ENCODE results near the gene HASPIN. TPM values are rescaled to one million over a fixed set of nuclear protein-coding genes. Genes with fewer than 3 reads are reported as not detected.

Gene HASPIN
- total and polyA plus RNA-seq, 9 of the 15 experiments (the other 6 are each of a cell fraction or from before 2014, with no cell fraction given) = 0.81 to 13.5 (median 9.9) TPM

DNA sequence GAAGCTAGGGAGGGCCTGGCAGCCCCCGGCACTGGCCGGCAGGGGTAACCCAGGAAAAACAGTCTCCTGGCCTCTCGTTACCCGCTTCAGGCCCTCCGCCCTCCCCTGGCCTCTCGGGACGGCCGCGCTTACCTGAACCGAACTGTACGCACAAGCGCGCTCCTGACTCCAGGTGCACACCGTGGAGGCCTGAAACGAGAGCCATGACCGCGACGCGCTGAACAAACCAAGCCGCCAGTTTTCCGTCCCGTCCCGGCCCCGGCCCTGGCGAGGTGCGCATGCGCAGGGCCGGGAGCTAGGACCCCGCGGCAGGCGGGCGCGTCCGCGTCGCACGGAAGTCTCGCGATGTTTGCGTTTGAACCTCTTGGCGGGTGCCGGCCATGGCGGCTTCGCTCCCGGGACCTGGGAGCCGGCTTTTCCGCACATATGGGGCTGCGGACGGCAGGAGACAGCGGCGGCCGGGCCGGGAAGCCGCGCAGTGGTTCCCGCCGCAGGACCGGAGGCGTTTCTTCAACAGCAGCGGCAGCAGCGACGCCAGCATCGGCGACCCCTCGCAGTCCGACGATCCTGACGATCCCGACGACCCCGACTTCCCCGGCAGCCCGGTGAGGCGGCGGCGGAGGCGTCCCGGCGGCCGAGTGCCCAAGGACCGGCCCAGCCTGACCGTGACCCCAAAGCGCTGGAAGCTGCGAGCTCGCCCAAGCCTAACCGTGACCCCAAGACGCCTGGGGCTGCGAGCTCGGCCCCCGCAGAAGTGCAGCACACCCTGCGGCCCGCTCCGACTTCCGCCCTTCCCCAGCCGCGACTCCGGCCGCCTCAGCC is at the start of gene HASPIN (continued):
- TF ChIP-seq POU5F1 (IDR thresholded peaks at IDR 0.05; ENCODE audit: borderline replicate concordance, low read depth, low read length, partially characterized antibody) (peak; percentile 45), BDP1 (IDR thresholded peaks at IDR 0.05; ENCODE audit: insufficient read depth, insufficient read length) (no peak), CBFA2T2 (conservative IDR thresholded peaks at IDR 0.05) (no peak), TFAP4 (CRISPR knock-in tag; IDR thresholded peaks at IDR 0.05; ENCODE audit: borderline replicate concordance) (peak; percentile 55; the same call in 1 of the 2 replicates), FIP1L1 (IDR thresholded peaks at IDR 0.05; ENCODE audit: low read depth, low read length, poor library complexity, severe bottlenecking) (peak; percentile 68), ARHGAP35 (IDR thresholded peaks at IDR 0.05; ENCODE audit: partially characterized antibody) (peak; percentile 91), PATZ1 (CRISPR knock-in tag; IDR thresholded peaks at IDR 0.05; ENCODE audit: borderline replicate concordance) (no peak), USF2 (CRISPR knock-in tag; IDR thresholded peaks at IDR 0.05) (no peak), ATF1 (CRISPR knock-in tag; IDR thresholded peaks at IDR 0.05) (0 out of 2 replicates have a peak, but pooled peaks have one; percentile 35), ATF1 (tag; IDR thresholded peaks at IDR 0.05) (peak; percentile 72), NELFE (IDR thresholded peaks at IDR 0.05; ENCODE audit: insufficient read depth, insufficient read length) (no peak), NFIC (IDR thresholded peaks at IDR 0.05) (peak; percentile 22; the same call in 1 of the 2 replicates), CREM (IDR thresholded peaks at IDR 0.05; ENCODE audit: low read depth) (peak; percentile 88), DIDO1 (tag; IDR thresholded peaks at IDR 0.05; ENCODE audit: low read depth) (peak; percentile 14; the same call in 1 of the 2 replicates), ATF6 (CRISPR knock-in tag; IDR thresholded peaks at IDR 0.05) (no peak; the same call in 1 of the 2 replicates), POLR2A (conservative IDR thresholded peaks at IDR 0.05) (peak; percentile 78)
- TF ChIP-seq, protein P1, sequence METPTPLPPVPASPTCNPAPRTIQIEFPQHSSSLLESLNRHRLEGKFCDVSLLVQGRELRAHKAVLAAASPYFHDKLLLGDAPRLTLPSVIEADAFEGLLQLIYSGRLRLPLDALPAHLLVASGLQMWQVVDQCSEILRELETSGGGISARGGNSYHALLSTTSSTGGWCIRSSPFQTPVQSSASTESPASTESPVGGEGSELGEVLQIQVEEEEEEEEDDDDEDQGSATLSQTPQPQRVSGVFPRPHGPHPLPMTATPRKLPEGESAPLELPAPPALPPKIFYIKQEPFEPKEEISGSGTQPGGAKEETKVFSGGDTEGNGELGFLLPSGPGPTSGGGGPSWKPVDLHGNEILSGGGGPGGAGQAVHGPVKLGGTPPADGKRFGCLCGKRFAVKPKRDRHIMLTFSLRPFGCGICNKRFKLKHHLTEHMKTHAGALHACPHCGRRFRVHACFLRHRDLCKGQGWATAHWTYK (CRISPR knock-in tag; IDR thresholded peaks at IDR 0.05) = peak; percentile 23; the same call in 1 of the 2 replicates
- TF ChIP-seq, protein P2, sequence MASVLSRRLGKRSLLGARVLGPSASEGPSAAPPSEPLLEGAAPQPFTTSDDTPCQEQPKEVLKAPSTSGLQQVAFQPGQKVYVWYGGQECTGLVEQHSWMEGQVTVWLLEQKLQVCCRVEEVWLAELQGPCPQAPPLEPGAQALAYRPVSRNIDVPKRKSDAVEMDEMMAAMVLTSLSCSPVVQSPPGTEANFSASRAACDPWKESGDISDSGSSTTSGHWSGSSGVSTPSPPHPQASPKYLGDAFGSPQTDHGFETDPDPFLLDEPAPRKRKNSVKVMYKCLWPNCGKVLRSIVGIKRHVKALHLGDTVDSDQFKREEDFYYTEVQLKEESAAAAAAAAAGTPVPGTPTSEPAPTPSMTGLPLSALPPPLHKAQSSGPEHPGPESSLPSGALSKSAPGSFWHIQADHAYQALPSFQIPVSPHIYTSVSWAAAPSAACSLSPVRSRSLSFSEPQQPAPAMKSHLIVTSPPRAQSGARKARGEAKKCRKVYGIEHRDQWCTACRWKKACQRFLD (CRISPR knock-in tag; IDR thresholded peaks at IDR 0.05) = peak; percentile 84; the same call in 1 of the 2 replicates
